DND-41 (cell line): ENCODE data around the gene ERVMER34-1.

ENCODE experiments used
- CTCF ChIP-seq: IDR thresholded peaks from 2 replicates; pipeline ENCODE4 v1.5.1; 2012; ENCODE audit warnings: borderline replicate concordance, low read length, moderate library complexity, mild to moderate bottlenecking; ENCODE audit not compliant: poor library complexity, severe bottlenecking; ENCODE audit errors: extremely low read depth
- EZH2 ChIP-seq: IDR thresholded peaks from 3 replicates; pipeline ENCODE4 v1.6.1; 2012; ENCODE audit warnings: borderline replicate concordance, low read depth, mild to moderate bottlenecking, moderate library complexity, low read length, inconsistent platforms; ENCODE audit not compliant: severe bottlenecking

GRCh38 chr4:52694936-52695335 lies 56.3 kb downstream of the ERVMER34-1 start:
- TF ChIP-seq CTCF (no peak), EZH2 (no peak)
